ENCODE measurements around the gene CCZ1B.
"Not testable (repeated sequence)": the region's sequence is repeated elsewhere in the genome, so short reads cannot be mapped to it uniquely, and the experiment has no call there.

GRCh38 chr7:6864751-6865150 lies 38.7 kb upstream of the CCZ1B start:
- not testable (repeated sequence) for TF ChIP-seq CTCF (conservative IDR thresholded peaks at IDR 0.05; ENCODE audit: low read length); EZH2phosphoT487 (IDR thresholded peaks at IDR 0.05; ENCODE audit: borderline replicate concordance)
